HUES48 (cell line): ENCODE measurements around the gene PHIP.

Experiments
- H3K27ac ChIP-seq: one replicate; pipeline ENCODE4 v1.7.0; 2013; ENCODE audit warnings: low read depth, low read length, inconsistent platforms
- H3K27me3 ChIP-seq: 2 replicates; pipeline ENCODE4 v1.6.1; 2013; ENCODE audit warnings: mild to moderate bottlenecking, low read length; ENCODE audit not compliant: control insufficient read depth, insufficient read depth
- H3K36me3 ChIP-seq: 2 replicates; pipeline ENCODE4 v1.6.1; 2013; ENCODE audit warnings: low read length; ENCODE audit not compliant: control insufficient read depth, insufficient read depth
- H3K4me1 ChIP-seq: 2 replicates; pipeline ENCODE4 v1.6.1; 2013; ENCODE audit warnings: mild to moderate bottlenecking, low read length; ENCODE audit not compliant: control insufficient read depth, insufficient read depth
- H3K4me3 ChIP-seq: 2 replicates; pipeline ENCODE4 v1.5.1; 2013; ENCODE audit warnings: mild to moderate bottlenecking, low read depth, low read length
- H3K9ac ChIP-seq: 2 replicates; pipeline ENCODE4 v1.6.1; 2013; ENCODE audit warnings: mild to moderate bottlenecking, low read depth, low read length, moderate library complexity
- H3K9me3 ChIP-seq: 2 replicates; pipeline ENCODE4 v1.6.1; 2013; ENCODE audit warnings: low read length; ENCODE audit not compliant: control insufficient read depth, insufficient read depth

Gene PHIP

GRCh38 chr6:78986161-78986560, 91.9 kb downstream of the PHIP start:
- H3K4me3 ChIP-seq: no peak overlapping the region
- H3K9ac ChIP-seq: no peak overlapping the region
- H3K9me3 ChIP-seq: no peaks in the 10 kb centered on the region
- H3K36me3 ChIP-seq: peaks cover 100% of the 10 kb centered on the region
- H3K4me1 ChIP-seq: no peaks in the 10 kb centered on the region
- no peak overlapping the region for H3K27ac ChIP-seq
- no peaks in the 10 kb centered on the region for H3K27me3 ChIP-seq

- Histone ChIP-seq H3K9me3 (no peaks in the 10 kb centered on the region), H3K27ac (no peak overlapping the region), H3K36me3 (peaks cover 100% of the 10 kb centered on the region), H3K9ac (no peak overlapping the region), H3K4me3 (no peak overlapping the region), H3K4me1 (no peaks in the 10 kb centered on the region), H3K27me3 (no peaks in the 10 kb centered on the region)
These were observed 93.7 kb downstream of the PHIP start for GRCh38 chr6:78984225-78984950.

DNA sequence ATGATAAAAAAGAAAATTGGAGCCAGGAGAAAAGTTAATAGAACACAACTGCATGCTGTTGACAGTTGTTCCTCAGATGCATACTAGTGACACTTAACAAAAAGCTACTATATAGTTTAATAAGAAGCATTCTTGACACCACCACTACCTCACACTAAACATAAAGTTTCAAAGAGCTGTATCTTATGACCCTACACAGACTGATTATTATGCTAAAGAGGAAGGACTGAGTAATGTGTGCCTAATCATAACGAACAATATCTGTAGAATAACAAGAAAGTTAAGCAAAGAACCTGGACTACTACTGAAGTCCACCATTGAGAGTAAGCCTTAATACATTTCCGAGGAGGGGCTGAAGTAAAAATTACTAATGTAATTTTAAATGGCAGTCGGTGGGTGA, 110.9 kb downstream of the PHIP start:
- H3K9me3 ChIP-seq: no peaks in the 10 kb centered on the region
- no peak overlapping the region for H3K4me3 ChIP-seq
- H3K9ac ChIP-seq: no peak overlapping the region
- H3K27me3 ChIP-seq: no peaks in the 10 kb centered on the region
- no peaks in the 10 kb centered on the region for H3K4me1 ChIP-seq
- no peak overlapping the region for H3K27ac ChIP-seq
- peaks cover 92% of the 10 kb centered on the region for H3K36me3 ChIP-seq

DNA sequence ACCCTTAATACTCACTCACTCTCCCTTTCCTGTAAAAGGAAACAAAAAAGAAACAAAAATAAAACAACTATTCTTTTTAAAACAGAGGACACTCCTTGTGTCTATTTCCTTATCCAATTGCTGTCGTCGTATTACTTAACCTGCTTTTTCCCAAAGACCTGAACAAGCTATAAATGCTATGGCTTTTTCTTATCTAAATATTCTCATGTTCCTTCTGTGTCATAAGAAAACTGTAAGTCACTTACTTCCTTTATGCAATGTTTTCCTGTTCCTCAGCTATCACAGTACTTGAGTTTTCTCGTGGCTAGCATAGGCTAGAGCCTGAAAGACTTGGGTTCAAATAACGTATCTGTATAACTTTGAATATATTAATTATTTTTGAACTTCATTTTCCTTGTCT, 111.5 kb downstream of the PHIP start:
- peaks cover 99% of the 10 kb centered on the region for H3K36me3 ChIP-seq
- no peaks in the 10 kb centered on the region for H3K4me1 ChIP-seq
- H3K4me3 ChIP-seq: no peak overlapping the region
- no peaks in the 10 kb centered on the region for H3K9me3 ChIP-seq
- H3K27me3 ChIP-seq: no peaks in the 10 kb centered on the region
- no peak overlapping the region for H3K9ac ChIP-seq
- H3K27ac ChIP-seq: no peak overlapping the region

DNA sequence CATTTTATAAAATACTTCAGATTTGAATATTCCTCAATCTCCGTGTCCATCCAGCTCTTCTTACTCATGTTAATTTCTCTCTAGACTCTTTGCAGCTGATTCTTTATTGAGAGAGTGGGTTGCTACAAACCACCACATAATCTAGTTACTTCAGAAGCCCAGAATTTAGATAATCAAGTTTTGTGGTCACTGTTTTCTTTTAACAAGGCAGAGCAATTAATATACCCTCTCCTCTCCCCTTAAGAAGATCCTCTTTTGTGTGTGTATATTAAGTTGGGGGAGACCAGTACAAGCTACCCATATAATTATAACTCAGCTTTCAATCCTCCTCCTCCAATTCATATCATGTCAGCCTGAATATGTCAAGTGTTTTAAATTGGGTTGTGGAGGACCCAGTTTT, 115.6 kb downstream of the PHIP start:
- Histone ChIP-seq H3K27me3 (no peaks in the 10 kb centered on the region), H3K36me3 (peaks cover 100% of the 10 kb centered on the region), H3K9me3 (no peaks in the 10 kb centered on the region), H3K4me3 (no peak overlapping the region), H3K27ac (no peak overlapping the region), H3K4me1 (peaks cover 5% of the 10 kb centered on the region), H3K9ac (no peak overlapping the region)

GRCh38 chr6:78954740-78955139, 123.3 kb downstream of the PHIP start:
- Histone ChIP-seq H3K4me3 (no peak overlapping the region), H3K4me1 (peaks cover 22% of the 10 kb centered on the region), H3K9ac (no peak overlapping the region), H3K27me3 (no peaks in the 10 kb centered on the region), H3K27ac (no peak overlapping the region), H3K36me3 (peaks cover 94% of the 10 kb centered on the region), H3K9me3 (0 out of 2 replicates have a peak, but pooled peaks cover 5% of the 10 kb centered on the region)

DNA sequence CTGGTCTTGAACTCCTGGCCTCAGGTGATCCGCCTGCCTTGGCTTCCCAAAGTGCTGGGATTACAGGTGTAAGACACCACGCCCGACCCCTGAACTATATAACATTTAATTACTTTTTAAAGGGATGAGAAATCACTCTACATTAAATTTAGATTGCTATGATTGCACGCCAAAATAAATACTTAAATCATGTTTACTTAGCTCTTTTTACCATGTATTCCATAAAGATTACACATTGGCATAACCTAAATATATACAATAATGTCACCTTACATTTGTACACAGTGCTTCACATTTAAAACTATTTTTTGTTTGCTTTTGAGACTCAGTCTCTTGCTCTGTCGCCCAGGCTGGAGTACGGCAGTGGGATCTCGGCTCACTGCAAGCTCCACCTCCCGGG, 124.3 kb downstream of the PHIP start:
- H3K27ac ChIP-seq: no peak overlapping the region
- no peak overlapping the region for H3K4me3 ChIP-seq
- no peak overlapping the region for H3K9ac ChIP-seq
- H3K27me3 ChIP-seq: no peaks in the 10 kb centered on the region
- peaks cover 94% of the 10 kb centered on the region for H3K36me3 ChIP-seq
- H3K9me3 ChIP-seq: peaks cover 11% of the 10 kb centered on the region; the same call in 1 of the 2 replicates
- H3K4me1 ChIP-seq: peaks cover 22% of the 10 kb centered on the region

- Histone ChIP-seq H3K27ac (no peak overlapping the region), H3K4me3 (no peak overlapping the region), H3K36me3 (peaks cover 94% of the 10 kb centered on the region), H3K27me3 (no peaks in the 10 kb centered on the region), H3K4me1 (peaks cover 16% of the 10 kb centered on the region), H3K9ac (no peak overlapping the region), H3K9me3 (peaks cover 11% of the 10 kb centered on the region; the same call in 1 of the 2 replicates)
These were observed 125.7 kb downstream of the PHIP start for GRCh38 chr6:78952362-78952761.

DNA sequence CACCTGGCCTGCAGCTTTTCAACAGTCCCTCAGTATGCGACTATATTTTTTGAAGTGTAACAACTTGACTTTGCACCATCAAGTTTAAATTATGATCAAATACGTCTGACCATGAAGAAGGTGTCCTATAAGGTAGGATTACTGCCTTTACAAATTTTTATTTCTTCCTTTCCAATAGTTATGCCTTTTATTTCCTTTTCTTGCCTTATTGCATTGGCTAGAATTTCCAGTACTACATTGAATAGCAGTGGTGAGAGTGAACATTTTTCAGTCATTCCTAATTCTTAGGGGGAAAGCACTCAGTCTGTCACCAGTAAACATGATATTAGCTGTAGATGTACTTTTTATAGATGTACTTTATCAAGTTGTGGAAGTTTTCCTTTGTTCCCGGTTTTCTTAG, 129.3 kb downstream of the PHIP start:
- H3K27ac ChIP-seq: no peak overlapping the region
- no peak overlapping the region for H3K9ac ChIP-seq
- H3K27me3 ChIP-seq: no peaks in the 10 kb centered on the region
- peaks cover 100% of the 10 kb centered on the region for H3K36me3 ChIP-seq
- H3K4me1 ChIP-seq: no peaks in the 10 kb centered on the region
- H3K4me3 ChIP-seq: no peak overlapping the region
- H3K9me3 ChIP-seq: peaks cover 11% of the 10 kb centered on the region; the same call in 1 of the 2 replicates

GRCh38 chr6:78947962-78948361, 130.1 kb downstream of the PHIP start:
- no peaks in the 10 kb centered on the region for H3K27me3 ChIP-seq
- no peak overlapping the region for H3K27ac ChIP-seq
- no peak overlapping the region for H3K4me3 ChIP-seq
- peaks cover 11% of the 10 kb centered on the region; the same call in 1 of the 2 replicates for H3K9me3 ChIP-seq
- H3K9ac ChIP-seq: no peak overlapping the region
- H3K4me1 ChIP-seq: no peaks in the 10 kb centered on the region
- peaks cover 100% of the 10 kb centered on the region for H3K36me3 ChIP-seq

- Histone ChIP-seq H3K4me1 (no peaks in the 10 kb centered on the region), H3K4me3 (no peak overlapping the region), H3K9ac (no peak overlapping the region), H3K9me3 (peaks cover 11% of the 10 kb centered on the region; the same call in 1 of the 2 replicates), H3K27ac (no peak overlapping the region), H3K27me3 (no peaks in the 10 kb centered on the region), H3K36me3 (peaks cover 100% of the 10 kb centered on the region)
These were observed 130.5 kb downstream of the PHIP start for GRCh38 chr6:78947529-78947928.
